Occipital lobe (tissue), 2 donors: ENCODE results near the gene UGT1A8. TPM values are rescaled to one million over a fixed set of nuclear protein-coding genes. Genes with fewer than 3 reads are reported as not detected.

Experiments
- DNase-seq: peaks from one replicate; lab custom pipeline; 2025; lab: John Stamatoyannopoulos, UW
- total RNA-seq: library from RNA; depleted of rRNA; stranded (reverse); fragments of >200 nt; gene quantifications from one replicate; pipeline ENCODE4 v1.2.3, GENCODE V29; 2014

UGT1A8 gene
- total RNA-seq, 1 donor from 2014 or later, result not detected

DNA sequence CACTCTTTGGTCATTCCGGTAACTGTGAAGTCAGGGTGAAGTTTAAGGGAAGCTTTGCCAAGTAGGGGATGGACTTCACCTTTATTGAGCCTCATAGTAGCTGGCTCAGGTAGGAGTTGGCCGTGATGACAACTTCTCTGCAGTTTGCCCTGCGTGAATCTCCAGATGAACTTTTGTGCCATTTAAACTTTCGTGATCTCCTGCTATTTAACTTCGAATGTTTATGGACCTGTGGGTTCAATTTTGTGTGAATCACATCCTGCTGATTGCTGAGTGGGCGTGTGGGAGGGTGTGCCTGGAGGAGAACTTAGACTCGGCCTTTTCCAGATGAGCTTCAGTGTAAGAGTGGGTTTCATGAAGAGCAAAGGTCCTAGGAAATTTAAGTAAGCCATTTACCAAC is 146.8 kb downstream of the UGT1A8 start:
- no peak for DNase-seq

DNA sequence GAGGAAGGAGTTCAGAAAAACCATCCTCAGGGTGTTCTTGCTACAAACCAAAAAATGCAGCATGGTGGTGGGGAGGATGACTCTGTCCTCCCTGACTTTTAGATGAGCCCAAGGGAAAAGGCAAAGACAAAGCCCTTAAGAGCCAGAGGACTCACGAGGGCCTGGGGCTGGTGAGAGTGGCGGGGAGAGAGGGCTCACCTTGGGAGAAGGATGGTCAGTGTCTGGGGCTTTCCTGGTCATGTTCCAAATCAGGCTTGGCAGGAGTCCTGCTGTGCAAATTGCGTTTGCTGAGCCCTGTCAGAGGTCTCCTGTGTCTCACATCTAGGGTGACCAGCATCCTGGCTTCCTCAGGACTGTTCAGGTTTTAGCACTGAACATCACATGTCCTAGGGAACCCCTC is 147.3 kb downstream of the UGT1A8 start:
- DNase-seq, result no peak

GRCh38 chr2:233766416-233766815 is 149.0 kb downstream of the UGT1A8 start:
- no peak for DNase-seq

GRCh38 chr2:233768076-233768475 is 150.6 kb downstream of the UGT1A8 start:
- DNase-seq, result no peak

GRCh38 chr2:233769260-233769659 is 151.8 kb downstream of the UGT1A8 start:
- DNase-seq, result no peak

GRCh38 chr2:233772153-233772552 is 154.7 kb downstream of the UGT1A8 start:
- DNase-seq, result no peak

DNA sequence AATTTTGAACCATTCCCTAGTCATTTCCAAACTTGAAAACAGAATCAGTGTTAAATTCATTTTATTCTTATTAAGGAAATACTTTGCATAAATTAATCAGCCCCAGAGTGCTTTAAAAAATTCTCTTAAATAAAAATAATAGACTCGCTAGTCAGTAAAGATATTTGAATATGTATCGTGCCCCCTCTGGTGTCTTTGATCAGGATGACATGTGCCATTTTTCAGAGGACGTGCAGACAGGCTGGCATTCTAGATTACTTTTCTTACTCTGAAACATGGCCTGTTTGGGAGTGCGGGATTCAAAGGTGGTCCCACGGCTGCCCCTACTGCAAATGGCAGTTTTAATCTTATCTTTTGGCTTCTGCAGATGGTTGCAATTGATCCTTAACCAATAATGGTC is 155.2 kb downstream of the UGT1A8 start:
- no peak for DNase-seq

DNA sequence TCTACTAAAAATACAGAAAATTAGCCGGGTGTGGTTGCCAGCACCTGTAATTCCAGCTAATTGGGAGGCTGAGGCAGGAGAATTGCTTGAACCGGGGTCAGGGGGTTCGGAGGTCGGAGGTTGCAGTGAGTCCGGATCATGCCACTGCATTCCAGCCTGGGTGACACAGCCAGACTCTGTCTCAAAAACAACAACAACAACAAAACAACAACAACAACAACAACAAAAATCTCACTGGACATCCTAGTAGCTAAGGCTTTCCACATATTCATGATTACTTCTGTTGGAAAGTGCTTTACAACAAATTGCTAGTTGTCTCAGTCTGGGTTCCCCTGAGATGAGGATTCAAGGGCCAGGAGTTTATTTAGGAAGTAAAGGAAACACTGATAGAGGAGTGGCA is 156.4 kb downstream of the UGT1A8 start:
- no peak for DNase-seq

DNA sequence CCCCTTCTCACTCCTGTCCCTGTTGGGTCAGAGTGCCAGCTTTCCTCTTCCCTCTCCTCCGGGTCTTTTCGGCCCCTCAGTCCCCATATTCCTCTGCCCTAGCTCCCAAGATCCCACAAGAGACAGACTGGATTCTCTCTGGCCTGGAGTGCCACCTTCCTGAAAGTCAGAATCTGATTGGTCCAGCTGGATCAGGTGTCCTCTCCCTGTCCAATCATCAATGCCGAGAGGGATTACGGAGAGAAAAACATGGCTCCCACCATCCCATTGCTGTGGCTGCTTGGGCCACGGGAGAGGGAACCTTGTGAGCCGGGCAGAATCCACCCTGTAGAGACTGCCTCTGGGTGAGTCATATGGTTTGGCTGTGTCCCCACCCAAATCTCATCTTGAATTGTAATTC is 158.0 kb downstream of the UGT1A8 start:
- no peak for DNase-seq

- DNase-seq, result no peak
Observed at GRCh38 chr2:233778030-233778429, 160.6 kb downstream of the UGT1A8 start, which contains the start of gene MROH2A. Gene MROH2A, plus strand, starts transcription at chr2:233778330. Its CDS starts 1,029 bp downstream, at chr2:233779359.

GRCh38 chr2:233779722-233780121 is 162.3 kb downstream of the UGT1A8 start:
- no peak for DNase-seq

DNA sequence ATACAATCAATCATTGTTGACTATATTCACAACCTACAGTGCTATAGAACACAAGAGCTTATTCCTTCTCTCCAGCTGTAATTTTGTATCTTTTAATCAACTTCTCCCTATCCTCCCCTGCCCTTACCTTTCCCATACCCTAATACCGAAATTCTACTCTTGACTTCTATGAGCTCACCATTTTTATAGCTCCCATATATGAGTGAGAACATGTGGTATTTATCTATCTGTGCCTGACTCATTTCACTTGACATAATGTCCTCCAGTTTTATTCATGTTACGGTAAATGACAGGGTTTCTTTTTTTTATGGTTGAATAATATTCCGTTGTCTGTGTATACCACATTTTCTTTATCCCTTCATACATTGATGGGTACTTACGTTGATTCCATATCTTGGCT is 163.3 kb downstream of the UGT1A8 start:
- no peak for DNase-seq

DNA sequence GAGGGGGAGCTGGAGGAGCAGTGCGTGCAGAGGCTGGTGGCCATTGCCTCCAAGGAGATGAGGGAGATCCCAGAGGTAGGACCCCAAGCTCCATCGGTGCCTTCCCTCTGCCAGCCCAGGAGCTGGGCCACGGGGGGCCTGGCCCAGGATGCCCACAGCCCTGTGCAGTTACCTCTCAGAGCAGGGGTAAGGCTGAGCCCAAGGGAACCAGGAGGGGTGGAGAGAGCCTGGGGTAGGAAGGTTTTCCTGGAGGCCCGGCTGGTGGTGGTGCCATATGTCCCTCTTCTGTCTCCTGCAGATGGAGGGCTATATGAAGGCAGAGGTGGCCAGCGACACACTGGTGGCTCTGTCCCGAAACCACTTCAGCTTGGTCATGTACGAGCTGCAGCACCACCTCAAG is 172.1 kb downstream of the UGT1A8 start:
- no peak for DNase-seq

GRCh38 chr2:233791151-233791882 is 173.9 kb downstream of the UGT1A8 start:
- no peak for DNase-seq

DNA sequence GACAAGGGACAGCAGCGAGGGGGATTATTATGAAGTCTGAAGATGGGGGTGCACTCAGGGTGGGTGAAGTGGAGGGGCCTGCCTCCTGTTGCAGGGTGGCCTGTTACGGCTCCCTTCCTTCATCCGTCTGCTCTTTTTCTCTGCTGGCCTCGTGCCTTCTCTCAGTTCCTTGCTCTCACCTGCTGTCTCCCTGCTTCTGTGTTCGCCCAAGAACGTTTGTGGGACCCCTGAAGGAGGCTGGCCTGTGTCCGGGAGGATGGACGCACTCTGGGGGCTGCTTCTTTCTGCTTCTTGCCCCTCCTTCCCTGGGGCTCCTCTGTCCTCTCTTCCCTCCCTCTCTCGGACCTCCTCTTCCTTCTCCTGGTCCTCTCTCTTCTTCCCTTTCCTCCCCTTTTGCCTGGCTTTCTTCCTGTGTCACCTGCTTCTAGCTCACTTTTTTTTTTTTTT is 174.5 kb downstream of the UGT1A8 start:
- no peak for DNase-seq

GRCh38 chr2:233792720-233793119 is 175.3 kb downstream of the UGT1A8 start:
- no peak for DNase-seq

DNA sequence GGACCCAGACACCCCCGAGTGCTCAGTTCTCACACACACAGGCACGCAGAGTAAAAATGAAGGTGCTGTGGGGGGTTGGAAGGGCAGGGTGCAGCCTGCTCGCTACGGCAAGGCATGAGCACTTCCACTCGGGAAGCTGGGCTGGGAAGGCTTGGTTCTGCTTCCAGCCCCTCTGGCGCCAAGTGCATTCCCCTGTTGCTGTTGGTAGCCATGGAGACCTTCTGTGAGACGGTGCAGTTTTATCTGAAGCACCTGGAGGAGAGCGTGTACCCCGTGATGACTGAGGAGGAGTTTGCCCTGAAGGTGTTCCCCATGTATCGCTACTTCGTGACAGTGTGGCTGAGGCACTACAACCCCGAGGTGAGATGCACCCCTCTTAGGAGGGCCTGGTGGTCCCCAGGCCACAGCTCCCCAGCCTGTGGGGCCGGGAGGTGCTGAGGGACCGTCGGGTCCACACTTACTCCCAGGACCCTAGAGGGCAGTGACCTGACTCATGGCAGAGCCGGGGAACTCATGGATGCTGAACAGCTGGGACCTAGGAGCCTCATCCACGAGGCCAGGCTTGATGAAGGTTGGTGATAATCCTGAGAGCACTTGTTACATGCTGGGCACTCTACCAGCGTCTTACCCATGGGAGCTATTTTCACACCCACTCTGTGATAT is 176.2 kb downstream of the UGT1A8 start:
- no peak for DNase-seq

DNA sequence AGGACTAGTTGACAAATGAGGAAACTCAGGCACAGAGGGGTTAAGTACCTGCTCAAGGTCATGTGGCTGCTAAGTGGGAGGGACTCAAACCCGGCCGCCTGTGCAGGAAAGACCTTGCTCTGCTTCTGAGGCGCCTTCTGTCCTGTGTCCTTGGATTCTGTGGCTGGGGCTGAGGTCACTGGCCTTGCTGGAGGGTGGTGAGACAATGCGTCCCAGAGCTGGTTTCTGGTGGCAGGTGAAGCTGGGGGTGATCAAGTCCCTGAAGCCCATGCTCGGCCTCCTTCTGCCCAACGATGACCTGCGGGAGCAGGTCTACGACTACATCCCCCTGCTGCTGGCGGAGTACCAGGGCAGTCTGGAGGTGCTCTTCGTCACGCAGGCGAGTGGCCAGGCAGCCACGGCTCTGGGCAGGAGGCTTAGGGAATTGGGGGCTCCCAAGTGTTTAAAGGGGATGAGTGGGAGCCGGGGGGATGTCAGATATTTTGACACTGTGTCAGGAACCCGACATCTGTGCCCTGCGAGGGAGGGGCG is 176.8 kb downstream of the UGT1A8 start:
- no peak for DNase-seq

DNA sequence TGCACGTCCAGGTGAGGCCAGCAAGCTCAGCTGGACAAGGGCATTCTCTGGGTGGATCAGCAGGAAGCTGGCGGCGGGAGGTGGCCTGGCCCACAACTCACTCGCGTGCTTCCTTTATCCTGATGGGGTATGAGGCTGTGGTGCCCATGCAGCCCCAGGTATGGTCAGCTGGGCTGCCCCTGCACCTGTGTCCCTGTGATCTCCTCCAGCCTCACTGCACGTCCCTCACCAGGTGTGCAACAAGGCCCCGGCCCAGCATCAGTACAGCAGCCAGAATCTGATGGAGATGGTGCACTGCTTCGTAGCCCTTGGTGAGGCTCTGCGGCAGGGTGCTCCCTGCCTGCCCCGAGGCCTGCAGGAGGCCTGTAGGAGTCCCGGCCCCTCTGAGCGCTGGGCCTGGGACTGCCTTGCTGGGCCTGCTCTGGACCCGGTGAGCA is 178.3 kb downstream of the UGT1A8 start:
- DNase-seq, result no peak

- DNase-seq, result no peak
Observed at GRCh38 chr2:233796254-233796653, 178.8 kb downstream of the UGT1A8 start.

- DNase-seq, result no peak
Observed at GRCh38 chr2:233798335-233799086, 181.1 kb downstream of the UGT1A8 start.

DNA sequence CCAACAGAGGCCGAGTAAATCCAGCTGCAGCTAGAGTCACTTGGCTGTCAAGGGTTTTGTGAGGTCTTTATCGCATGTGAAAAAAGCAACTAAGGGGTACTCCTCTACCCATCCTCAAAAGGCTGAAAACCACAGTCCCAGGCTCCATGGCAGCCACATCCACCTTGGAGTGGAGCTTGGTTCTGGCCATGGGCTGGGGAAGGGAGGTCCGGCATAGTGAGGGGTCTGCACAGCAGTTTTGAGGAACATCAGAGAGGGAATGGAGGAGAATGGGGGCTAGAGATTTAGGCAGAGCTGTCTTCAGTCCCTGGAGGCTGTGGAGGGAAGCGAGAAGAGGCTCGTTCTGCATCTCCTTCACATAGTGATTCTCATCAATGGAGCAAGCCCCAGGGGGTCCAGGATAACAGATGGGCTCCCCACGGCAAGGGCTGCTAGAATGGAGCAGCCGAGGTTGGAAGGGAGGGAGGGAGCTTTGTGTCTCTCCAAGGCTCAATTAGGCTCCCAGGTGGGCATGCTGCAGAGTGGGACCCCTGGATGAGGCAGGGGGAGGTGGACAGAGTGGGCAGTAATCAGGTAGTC is 181.7 kb downstream of the UGT1A8 start:
- DNase-seq, result no peak
